SU-DHL-6 (cell line): Measurements from ENCODE around the gene LCE6A.

Experiments
- H2AFZ ChIP-seq: fragments of 200-600 bp; sonication (generic); 2 replicates; pipeline ENCODE4 v1.6.1; 2014; ENCODE audit warnings: low read depth, mild to moderate bottlenecking, moderate library complexity, mixed read lengths, antibody characterized with exemption, low read length; ENCODE audit not compliant: severe bottlenecking
- H3F3A ChIP-seq: fragments of 200-600 bp; shearing (Covaris generic); 2 replicates; pipeline ENCODE4 v1.6.0; 2016; ENCODE audit warnings: antibody characterized with exemption, mild to moderate bottlenecking; ENCODE audit not compliant: insufficient read depth
- H3K27ac ChIP-seq: fragments of 200-600 bp; sonication (generic); 2 replicates; pipeline ENCODE4 v1.5.1; 2016; ENCODE audit warnings: low read depth, mild to moderate bottlenecking, low read length, moderate library complexity, mixed read lengths
- H3K27me3 ChIP-seq: fragments of 200-600 bp; sonication (generic), shearing (Covaris generic); 2 replicates; pipeline ENCODE4 v1.6.0; 2014; ENCODE audit warnings: mild to moderate bottlenecking, low read length
- H3K36me3 ChIP-seq: fragments of 200-600 bp; sonication (generic); 2 replicates; pipeline ENCODE4 v1.6.1; 2014; ENCODE audit warnings: mild to moderate bottlenecking, low read length, mixed read lengths
- H3K4me2 ChIP-seq: fragments of 300-600, 200-600 bp; shearing (Covaris generic), sonication (generic); 2 replicates; pipeline ENCODE4 v1.6.0; 2014; ENCODE audit warnings: low read length, low read depth, mild to moderate bottlenecking; ENCODE audit not compliant: poor library complexity, severe bottlenecking
- H3K4me3 ChIP-seq: fragments of 200-600 bp; sonication (generic); 2 replicates; pipeline ENCODE4 v1.5.1; 2014; ENCODE audit warnings: antibody characterized with exemption, low read length, mild to moderate bottlenecking, mixed read lengths; ENCODE audit not compliant: insufficient read depth, poor library complexity, severe bottlenecking
- H3K79me2 ChIP-seq: fragments of 200-600 bp; sonication (generic); 2 replicates; pipeline ENCODE4 v1.6.1; 2014; ENCODE audit warnings: mild to moderate bottlenecking, low read length, moderate library complexity; ENCODE audit not compliant: insufficient read depth
- H3K9ac ChIP-seq: fragments of 200-600 bp; sonication (generic); 2 replicates; pipeline ENCODE4 v1.7.0; 2014; ENCODE audit warnings: mild to moderate bottlenecking, low read length
- H3K9me2 ChIP-seq: fragments of 200-600 bp; sonication (generic); replicated peaks from 2 replicates; pipeline ENCODE4 v1.6.1; 2014; ENCODE audit warnings: low read length; ENCODE audit not compliant: insufficient read depth
- H3K9me3 ChIP-seq: fragments of 200-600 bp; sonication (generic); 2 replicates; pipeline ENCODE4 v1.6.1; 2014; ENCODE audit warnings: low read length, mixed read lengths; ENCODE audit not compliant: insufficient read depth
- H4K20me1 ChIP-seq: fragments of 200-600 bp; sonication (generic); 2 replicates; pipeline ENCODE4 v1.6.1; 2014; ENCODE audit warnings: low read depth, mild to moderate bottlenecking, antibody characterized with exemption, low read length, moderate library complexity, mixed read lengths
- CTCF ChIP-seq: fragments of 200-600 bp; sonication (generic); IDR thresholded peaks from one replicate; pipeline ENCODE4 v1.5.1; 2017; ENCODE audit warnings: antibody characterized with exemption, mild to moderate bottlenecking, low read length, moderate library complexity; ENCODE audit not compliant: insufficient read depth, poor library complexity, severe bottlenecking
- EZH2phosphoT487 ChIP-seq: fragments of 200-600 bp; sonication (generic), shearing (Covaris generic); conservative IDR thresholded peaks from 2 replicates; pipeline ENCODE4 v1.6.1; 2018; ENCODE audit warnings: mild to moderate bottlenecking, antibody characterized with exemption, low read length, moderate library complexity, mixed read lengths

The LCE6A gene

GRCh38 chr1:152871731-152872126 lies 29.1 kb downstream of the LCE6A start:
- Histone ChIP-seq H4K20me1 (no peaks in the 10 kb centered on the region), H3K27ac (no peak overlapping the region), H3K36me3 (no peaks in the 10 kb centered on the region), H3K4me2 (no peak overlapping the region), H3K79me2 (no peaks in the 10 kb centered on the region), H3K9ac (no peak overlapping the region), H3K4me3 (no peak overlapping the region), H3K9me3 (no peaks in the 10 kb centered on the region), H3K9me2 (no peaks in the 10 kb centered on the region), H2AFZ (no peak overlapping the region), H3K27me3 (no peaks in the 10 kb centered on the region), H3F3A (no peaks in the 10 kb centered on the region)
- TF ChIP-seq CTCF, result no peak

GRCh38 chr1:152873495-152873894 lies 30.8 kb downstream of the LCE6A start:
- Histone ChIP-seq H3K36me3 (no peaks in the 10 kb centered on the region), H3K9ac (no peak overlapping the region), H3K27ac (no peak overlapping the region), H2AFZ (no peak overlapping the region), H3K9me3 (no peaks in the 10 kb centered on the region), H3K4me2 (no peak overlapping the region), H3K9me2 (no peaks in the 10 kb centered on the region), H4K20me1 (no peaks in the 10 kb centered on the region), H3K27me3 (no peaks in the 10 kb centered on the region), H3K4me3 (no peak overlapping the region), H3K79me2 (no peaks in the 10 kb centered on the region), H3F3A (no peaks in the 10 kb centered on the region)
- TF ChIP-seq EZH2phosphoT487, result no peak
- TF ChIP-seq CTCF, result no peak

GRCh38 chr1:152876827-152877226 lies 34.2 kb downstream of the LCE6A start:
- Histone ChIP-seq H3K36me3 (no peaks in the 10 kb centered on the region), H2AFZ (no peak overlapping the region), H3K27me3 (no peaks in the 10 kb centered on the region), H3K9ac (no peak overlapping the region), H3K9me3 (no peaks in the 10 kb centered on the region), H3K4me2 (no peak overlapping the region), H3K27ac (no peak overlapping the region), H3K79me2 (no peaks in the 10 kb centered on the region), H3K4me3 (no peak overlapping the region), H3F3A (no peaks in the 10 kb centered on the region), H4K20me1 (no peaks in the 10 kb centered on the region), H3K9me2 (no peaks in the 10 kb centered on the region)
- TF ChIP-seq CTCF (no peak), EZH2phosphoT487 (no peak)

GRCh38 chr1:152878042-152878441 lies 35.4 kb downstream of the LCE6A start, which contains the start of gene SMCP:
Gene SMCP, plus strand, starts transcription at chr1:152878322. Its CDS starts 6,101 bp downstream, at chr1:152884423.
- no peaks in the 10 kb centered on the region for H4K20me1 ChIP-seq
- no peaks in the 10 kb centered on the region for H3K36me3 ChIP-seq
- no peak within 1 kb of the TSS for H3K27ac ChIP-seq
- no peaks in the 10 kb centered on the region for H3F3A ChIP-seq
- H3K9ac ChIP-seq, result no peak within 1 kb of the TSS
- H2AFZ ChIP-seq, result no peak within 1 kb of the TSS
- H3K27me3 ChIP-seq, result no peaks in the 10 kb centered on the region
- no peak within 1 kb of the TSS for H3K4me2 ChIP-seq
- no peaks in the 10 kb centered on the region for H3K9me2 ChIP-seq
- TF ChIP-seq CTCF (no peak), EZH2phosphoT487 (no peak)
- H3K9me3 ChIP-seq, result no peaks in the 10 kb centered on the region
- H3K79me2 ChIP-seq, result no peaks in the 10 kb centered on the region
- H3K4me3 ChIP-seq, result no peak within 1 kb of the TSS
